Measurements from ENCODE around the gene KDM4C.

The KDM4C gene

DNA sequence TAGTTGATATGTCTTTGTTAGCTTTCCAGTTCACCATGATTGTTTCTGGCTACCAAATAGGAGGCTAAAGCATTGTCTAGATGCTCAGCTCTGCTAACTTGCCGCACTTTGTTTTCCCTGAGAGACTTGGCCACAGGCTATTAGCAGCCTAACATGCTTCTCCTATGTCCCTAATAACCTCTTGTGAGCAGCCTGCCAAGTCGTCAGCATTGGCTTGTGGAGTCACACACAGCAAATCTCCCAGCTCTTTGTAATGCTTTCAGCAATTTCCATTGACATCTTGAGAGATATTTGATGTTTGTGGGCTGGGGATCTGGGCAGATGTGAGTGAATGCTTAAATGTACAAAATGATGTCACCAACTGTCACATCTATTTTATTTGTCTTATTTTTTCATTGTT lies 346.9 kb downstream of the KDM4C start:
- in situ Hi-C loops (cut with HindIII; ENCODE audit: low pct_ligation_motif_present, low sequenced_read_pairs): no loop called here
- TF ChIP-seq CTCF (IDR thresholded peaks at IDR 0.05; ENCODE audit: low read depth, low read length, missing control alignments): no peak
- Histone ChIP-seq H3K4me3 (ENCODE audit: low read depth, low read length) (no peak overlapping the region), H3K36me3 (replicated peaks) (no peaks in the 10 kb centered on the region), H3K27ac (no peak overlapping the region), H3K27me3 (replicated peaks) (no peaks in the 10 kb centered on the region)
- DNase-seq: no peak

- no peak for DNase-seq
- Histone ChIP-seq H3K36me3 (replicated peaks) (no peaks in the 10 kb centered on the region), H3K27me3 (replicated peaks) (no peaks in the 10 kb centered on the region), H3K27ac (no peak overlapping the region), H3K4me3 (ENCODE audit: low read depth, low read length) (no peak overlapping the region)
- in situ Hi-C loops (cut with HindIII; ENCODE audit: low pct_ligation_motif_present, low sequenced_read_pairs): no loop called here
- TF ChIP-seq CTCF (IDR thresholded peaks at IDR 0.05; ENCODE audit: low read depth, low read length, missing control alignments): no peak
Observed at GRCh38 chr9:7105095-7105494, 347.3 kb downstream of the KDM4C start.

GRCh38 chr9:7108936-7109335 lies 351.2 kb downstream of the KDM4C start:
- TF ChIP-seq CTCF (IDR thresholded peaks at IDR 0.05; ENCODE audit: low read depth, low read length, missing control alignments): no peak
- H3K27ac ChIP-seq: no peak overlapping the region
- no peaks in the 10 kb centered on the region for H3K27me3 ChIP-seq (replicated peaks)
- no peaks in the 10 kb centered on the region for H3K36me3 ChIP-seq (replicated peaks)
- H3K4me3 ChIP-seq (ENCODE audit: low read depth, low read length): no peak overlapping the region
- DNase-seq: no peak
- in situ Hi-C loops (cut with HindIII; ENCODE audit: low pct_ligation_motif_present, low sequenced_read_pairs): no loop called here

- Histone ChIP-seq H3K36me3 (replicated peaks) (no peaks in the 10 kb centered on the region), H3K27ac (no peak overlapping the region), H3K27me3 (replicated peaks) (no peaks in the 10 kb centered on the region), H3K4me3 (ENCODE audit: low read depth, low read length) (no peak overlapping the region)
- DNase-seq: no peak
- in situ Hi-C loops (cut with HindIII; ENCODE audit: low pct_ligation_motif_present, low sequenced_read_pairs): no loop called here
- TF ChIP-seq CTCF (IDR thresholded peaks at IDR 0.05; ENCODE audit: low read depth, low read length, missing control alignments): no peak
Observed at GRCh38 chr9:7111413-7111812, 353.6 kb downstream of the KDM4C start.

DNA sequence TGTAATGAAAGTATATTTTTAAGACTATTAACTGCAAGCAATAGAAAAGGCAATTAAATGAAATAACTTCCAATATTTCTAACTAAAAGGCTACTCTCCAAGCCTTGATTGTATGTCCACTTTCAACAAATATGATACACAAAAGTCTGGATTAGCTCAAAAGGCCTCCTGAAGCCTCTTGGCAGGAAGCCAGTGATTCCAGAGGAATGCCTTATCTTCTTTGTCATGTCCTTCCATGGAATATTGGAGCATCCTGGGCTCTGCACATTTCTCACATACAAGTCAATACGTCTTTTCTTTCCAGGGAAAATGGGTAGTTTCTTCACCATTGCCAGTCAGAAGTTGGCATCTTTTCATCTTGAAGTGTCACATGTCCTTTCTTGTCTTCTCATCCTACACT lies 357.8 kb downstream of the KDM4C start:
- no peak overlapping the region for H3K4me3 ChIP-seq (ENCODE audit: low read depth, low read length)
- in situ Hi-C loops (cut with HindIII; ENCODE audit: low pct_ligation_motif_present, low sequenced_read_pairs): no loop called here
- no peaks in the 10 kb centered on the region for H3K36me3 ChIP-seq (replicated peaks)
- no peak for DNase-seq
- H3K27me3 ChIP-seq (replicated peaks): no peaks in the 10 kb centered on the region
- no peak overlapping the region for H3K27ac ChIP-seq
- TF ChIP-seq CTCF (IDR thresholded peaks at IDR 0.05; ENCODE audit: low read depth, low read length, missing control alignments): no peak

All from brain microvascular endothelial cell (primary cell).